ENCODE results near the gene TRAF1.

GRCh38 chr9:120936764-120937122, 10.1 kb upstream of the TRAF1 start:
- TF ChIP-seq CTCF (IDR thresholded peaks at IDR 0.05) (no peak), POLR2A (IDR thresholded peaks at IDR 0.05) (no peak)

All from Peyer's patch (tissue), 4 donors.